ENCODE measurements around the gene RANBP10.

RANBP10 gene

GRCh38 chr16:67675999-67676398 lies 130.4 kb downstream of the RANBP10 start:
- DNase-seq (ENCODE audit: low read depth) = no peak

GRCh38 chr16:67675579-67675935 lies 130.8 kb downstream of the RANBP10 start:
- DNase-seq (ENCODE audit: low read depth) = no peak

GRCh38 chr16:67674851-67675578 lies 131.3 kb downstream of the RANBP10 start:
- DNase-seq (ENCODE audit: low read depth) = no peak

- DNase-seq (ENCODE audit: low read depth) = no peak
Measured at GRCh38 chr16:67673712-67674580, 132.4 kb downstream of the RANBP10 start.

Data from activated T-cell treated with anti-CD3 and anti-CD28 coated beads for 24 hours (primary cell).